Activated T-cell treated with anti-CD3 and anti-CD28 coated beads, Interleukin-2, amount 50 U/mL, for 72 hours (primary cell): ENCODE results near the gene IKZF2. TPM values are rescaled to one million over a fixed set of nuclear protein-coding genes. Genes with fewer than 3 reads are reported as not detected.
A peak's percentile ranks its signal among the peaks of the same experiment; 100 is the strongest.

Experiments used
- ATAC-seq, 2 donors: fragments of 150-1000 bp; cut with Tn5 transposase; replicated peaks in 1 of 2; 2 replicates each; pipeline ENCODE4 v1.10.0; 2021; ENCODE audit warnings: moderate library complexity in 2 of 2, mild to moderate bottlenecking in 1 of 2
- DNase-seq, 2 donors: peaks; one replicate each; pipeline ENCODE4 v3.0.0; 2021 to 2022; ENCODE audit warnings: mixed read lengths in 1 of 2
- H3K27ac Mint-ChIP-seq: one replicate; pipeline ENCODE4 v1.8.0; 2022; ENCODE audit warnings: mild to moderate bottlenecking, moderate library complexity, mixed read lengths
- H3K27me3 Mint-ChIP-seq: one replicate; pipeline ENCODE4 v1.8.0; 2022; ENCODE audit warnings: low read depth, mixed read lengths
- H3K36me3 Mint-ChIP-seq, 2 donors: one replicate each; pipeline ENCODE4 v1.8.0; 2022; ENCODE audit warnings: mixed read lengths in 2 of 2, mild to moderate bottlenecking in 1 of 2; ENCODE audit not compliant: insufficient read depth in 2 of 2
- H3K4me1 Mint-ChIP-seq: one replicate; pipeline ENCODE4 v1.8.0; 2022; ENCODE audit warnings: low read depth, mixed read lengths
- H3K4me3 Mint-ChIP-seq, 2 donors: one replicate each; pipeline ENCODE4 v1.8.0; 2022; ENCODE audit warnings: mild to moderate bottlenecking in 2 of 2, mixed read lengths in 2 of 2, moderate library complexity in 2 of 2
- H3K9me3 Mint-ChIP-seq, 2 donors: one replicate each; pipeline ENCODE4 v1.8.0; 2022; ENCODE audit warnings: mixed read lengths in 2 of 2
- total RNA-seq, 2 donors: library from RNA; stranded (reverse); gene quantifications; one replicate each; pipeline ENCODE4 v1.2.3, GENCODE V29; 2022

Gene IKZF2
- total RNA-seq, 2 donors from 2014 or later: 9.8 to 19.1 TPM

GRCh38 chr2:213167271-213167930, 16.0 kb upstream of the IKZF2 start:
- Mint-ChIP-seq H3K9me3 (no peaks in the 10 kb centered on the region), H3K27me3 (no peaks in the 10 kb centered on the region), H3K27ac (no peak overlapping the region), H3K36me3 (no peaks in the 10 kb centered on the region), H3K4me3 (no peak overlapping the region), H3K4me1 (no peaks in the 10 kb centered on the region)
- ATAC-seq: no peak
- no peak for DNase-seq

GRCh38 chr2:213166109-213166508, 14.7 kb upstream of the IKZF2 start:
- H3K4me3 Mint-ChIP-seq: no peak overlapping the region
- H3K36me3 Mint-ChIP-seq: no peaks in the 10 kb centered on the region
- H3K9me3 Mint-ChIP-seq: no peaks in the 10 kb centered on the region
- DNase-seq (no peak), ATAC-seq (no peak)
- H3K27ac Mint-ChIP-seq: no peak overlapping the region
- H3K27me3 Mint-ChIP-seq: no peaks in the 10 kb centered on the region
- H3K4me1 Mint-ChIP-seq: no peaks in the 10 kb centered on the region

GRCh38 chr2:213164263-213164662, 12.9 kb upstream of the IKZF2 start:
- no peaks in the 10 kb centered on the region for H3K4me1 Mint-ChIP-seq
- H3K27ac Mint-ChIP-seq: no peak overlapping the region
- H3K9me3 Mint-ChIP-seq: no peaks in the 10 kb centered on the region
- DNase-seq (no peak), ATAC-seq (no peak)
- H3K4me3 Mint-ChIP-seq: no peak overlapping the region
- H3K27me3 Mint-ChIP-seq: no peaks in the 10 kb centered on the region
- H3K36me3 Mint-ChIP-seq: no peaks in the 10 kb centered on the region

GRCh38 chr2:213162516-213163118, 11.2 kb upstream of the IKZF2 start:
- no peaks in the 10 kb centered on the region for H3K36me3 Mint-ChIP-seq
- no peak for ATAC-seq
- no peaks in the 10 kb centered on the region for H3K27me3 Mint-ChIP-seq
- no peaks in the 10 kb centered on the region for H3K9me3 Mint-ChIP-seq
- H3K4me1 Mint-ChIP-seq: peaks cover 1% of the 10 kb centered on the region
- H3K27ac Mint-ChIP-seq: no peak overlapping the region
- no peak for DNase-seq
- no peak overlapping the region for H3K4me3 Mint-ChIP-seq

GRCh38 chr2:213161759-213162515, 10.5 kb upstream of the IKZF2 start:
- Mint-ChIP-seq H3K4me1 (peaks cover 8% of the 10 kb centered on the region), H3K36me3 (no peaks in the 10 kb centered on the region), H3K27ac (no peak overlapping the region), H3K27me3 (no peaks in the 10 kb centered on the region), H3K4me3 (no peak overlapping the region), H3K9me3 (no peaks in the 10 kb centered on the region)
- DNase-seq: no peak
- no peak for ATAC-seq

GRCh38 chr2:213159768-213160167, 8.4 kb upstream of the IKZF2 start:
- no peaks in the 10 kb centered on the region for H3K9me3 Mint-ChIP-seq
- H3K4me1 Mint-ChIP-seq: peaks cover 10% of the 10 kb centered on the region
- no peak overlapping the region for H3K27ac Mint-ChIP-seq
- DNase-seq: no peak
- H3K27me3 Mint-ChIP-seq: no peaks in the 10 kb centered on the region
- H3K4me3 Mint-ChIP-seq: no peak overlapping the region
- no peak for ATAC-seq
- H3K36me3 Mint-ChIP-seq: no peaks in the 10 kb centered on the region

GRCh38 chr2:213157242-213157641, 5.8 kb upstream of the IKZF2 start:
- peaks cover 10% of the 10 kb centered on the region for H3K27me3 Mint-ChIP-seq
- no peaks in the 10 kb centered on the region for H3K36me3 Mint-ChIP-seq
- peaks cover 19% of the 10 kb centered on the region for H3K4me1 Mint-ChIP-seq
- no peak for DNase-seq
- H3K9me3 Mint-ChIP-seq: no peaks in the 10 kb centered on the region
- H3K27ac Mint-ChIP-seq: no peak overlapping the region
- peak overlapping the region in 1 of 2 donors; percentile 2 for H3K4me3 Mint-ChIP-seq
- ATAC-seq: peak; percentile 64 to 72

GRCh38 chr2:213156717-213157116, 5.3 kb upstream of the IKZF2 start:
- H3K27ac Mint-ChIP-seq: no peak overlapping the region
- peak overlapping the region in 1 of 2 donors; percentile 2 for H3K4me3 Mint-ChIP-seq
- ATAC-seq (no peak), DNase-seq (no peak)
- H3K4me1 Mint-ChIP-seq: peaks cover 19% of the 10 kb centered on the region
- no peaks in the 10 kb centered on the region for H3K9me3 Mint-ChIP-seq
- no peaks in the 10 kb centered on the region for H3K36me3 Mint-ChIP-seq
- H3K27me3 Mint-ChIP-seq: peaks cover 12% of the 10 kb centered on the region

- Mint-ChIP-seq H3K27me3 (peaks cover 27% of the 10 kb centered on the region), H3K36me3 (peaks cover 0 to 6% of the 10 kb centered on the region in 2 donors), H3K27ac (peak overlapping the region; percentile 76), H3K4me3 (peak overlapping the region; percentile 82 to 85), H3K9me3 (no peaks in the 10 kb centered on the region), H3K4me1 (peaks cover 43% of the 10 kb centered on the region)
- ATAC-seq (no peak), DNase-seq (no peak)
Measured at GRCh38 chr2:213152888-213153287, 1.5 kb upstream of the IKZF2 start.

GRCh38 chr2:213152065-213152794, 818 bp upstream of the IKZF2 start:
- Mint-ChIP-seq H3K27ac (peak overlapping the region; percentile 76), H3K27me3 (peaks cover 27% of the 10 kb centered on the region), H3K9me3 (no peaks in the 10 kb centered on the region), H3K4me1 (peaks cover 38% of the 10 kb centered on the region), H3K4me3 (peak overlapping the region; percentile 82 to 85), H3K36me3 (peaks cover 0 to 6% of the 10 kb centered on the region in 2 donors)
- DNase-seq (peak; percentile 32 to 35), ATAC-seq (peak; percentile 43 to 44)

GRCh38 chr2:213150315-213151097, 906 bp downstream of the IKZF2 start:
- H3K27ac Mint-ChIP-seq: peak overlapping the region; percentile 87

GRCh38 chr2:213149949-213150314, 1.5 kb downstream of the IKZF2 start:
- H3K36me3 Mint-ChIP-seq: peaks cover 0 to 6% of the 10 kb centered on the region in 2 donors
- H3K4me3 Mint-ChIP-seq: peak overlapping the region; percentile 93 to 94
- H3K9me3 Mint-ChIP-seq: no peaks in the 10 kb centered on the region
- H3K4me1 Mint-ChIP-seq: peaks cover 41% of the 10 kb centered on the region
- DNase-seq (no peak), ATAC-seq (no peak)
- peak overlapping the region; percentile 87 for H3K27ac Mint-ChIP-seq
- H3K27me3 Mint-ChIP-seq: peaks cover 27% of the 10 kb centered on the region

More at GRCh38 chr2:213150315-213151097, 906 bp downstream of the IKZF2 start:
- DNase-seq (no peak), ATAC-seq (no peak)
- Mint-ChIP-seq H3K4me3 (peak overlapping the region; percentile 93 to 94), H3K36me3 (peaks cover 0 to 6% of the 10 kb centered on the region in 2 donors), H3K27me3 (peaks cover 27% of the 10 kb centered on the region), H3K4me1 (peaks cover 36% of the 10 kb centered on the region), H3K9me3 (no peaks in the 10 kb centered on the region)
